ENCODE results near the gene COL6A1. TPM values are rescaled to one million over a fixed set of nuclear protein-coding genes. Genes with fewer than 3 reads are reported as not detected.
A peak's percentile ranks its signal among the peaks of the same experiment; 100 is the strongest.
"Not testable (repeated sequence)": the region's sequence is repeated elsewhere in the genome, so short reads cannot be mapped to it uniquely, and the experiment has no call there.

Gene COL6A1
- total RNA-seq, 1 experiment from 2014 or later, result 393 TPM

GRCh38 chr21:45945066-45945867, 36.3 kb upstream of the COL6A1 start:
- no peak for DNase-seq (ENCODE audit: low spot score)

DNA sequence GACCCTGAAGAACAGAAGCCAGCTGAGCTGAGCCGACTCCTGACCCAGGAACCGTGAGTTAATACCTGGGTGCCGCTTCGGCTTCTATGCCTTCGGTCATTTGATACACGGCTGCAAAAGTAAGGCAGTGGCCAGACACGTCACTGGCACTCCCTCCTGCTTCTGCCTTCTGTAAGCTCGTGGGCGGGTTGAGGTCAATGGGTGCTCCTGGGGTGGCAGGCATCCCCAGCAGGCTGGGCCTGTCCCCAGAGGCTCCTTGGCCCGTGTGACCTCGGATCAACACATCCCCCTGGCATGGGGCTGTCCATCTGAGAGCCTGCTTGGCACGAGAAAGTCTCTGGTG, 35.7 kb upstream of the COL6A1 start:
- DNase-seq (ENCODE audit: low spot score), result no peak

DNA sequence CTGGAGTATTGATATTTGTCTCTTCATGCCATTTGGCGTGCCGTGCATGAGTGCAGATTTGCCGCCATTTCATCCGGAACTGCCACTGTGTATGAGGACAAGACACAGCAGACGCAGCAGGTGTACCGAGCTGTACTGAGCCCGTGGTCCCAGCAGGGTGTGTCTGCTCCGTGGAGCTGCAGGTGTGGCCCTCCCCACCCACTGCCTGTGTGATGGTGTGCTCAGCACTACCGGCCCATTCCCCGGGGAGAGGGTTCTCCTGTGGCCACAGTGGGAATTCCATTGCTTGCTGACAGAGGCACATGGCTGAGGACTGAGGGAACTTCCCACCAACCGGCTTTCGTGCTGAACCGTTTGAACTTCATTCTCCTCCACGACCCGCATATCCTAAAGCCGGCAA, 34.3 kb upstream of the COL6A1 start:
- no peak for DNase-seq (ENCODE audit: low spot score)

- DNase-seq (ENCODE audit: low spot score), result no peak
Observed at GRCh38 chr21:45947716-45948255, 33.8 kb upstream of the COL6A1 start.

DNA sequence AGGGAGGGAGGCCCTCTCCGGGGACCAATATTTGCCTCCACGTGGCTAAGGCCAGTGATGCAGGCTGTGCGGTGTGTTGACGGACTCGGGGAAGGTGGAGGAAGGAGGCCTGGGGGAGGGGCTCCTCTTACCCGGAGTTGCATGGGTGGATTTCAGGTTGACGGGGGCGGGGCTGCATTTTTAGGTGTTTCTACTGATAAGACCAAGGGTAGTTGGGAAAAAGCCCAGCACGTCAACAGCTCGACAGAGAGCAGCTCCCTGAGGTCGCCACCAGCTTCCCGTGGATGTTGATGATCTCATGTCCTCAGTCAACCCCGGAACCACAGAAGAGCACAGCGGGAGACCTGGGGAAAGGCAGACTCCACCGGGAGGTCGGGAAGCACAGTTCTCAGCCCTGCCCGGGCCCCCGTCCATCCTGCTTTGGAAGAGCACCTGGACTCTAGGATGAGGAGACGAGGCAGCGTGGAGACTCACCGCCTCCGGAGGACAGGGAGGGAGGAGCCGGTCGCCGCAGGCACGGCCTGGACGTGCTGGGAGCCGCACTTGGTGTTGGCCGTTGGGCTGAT, 32.9 kb upstream of the COL6A1 start:
- DNase-seq (ENCODE audit: low spot score), result peak; percentile 53

DNA sequence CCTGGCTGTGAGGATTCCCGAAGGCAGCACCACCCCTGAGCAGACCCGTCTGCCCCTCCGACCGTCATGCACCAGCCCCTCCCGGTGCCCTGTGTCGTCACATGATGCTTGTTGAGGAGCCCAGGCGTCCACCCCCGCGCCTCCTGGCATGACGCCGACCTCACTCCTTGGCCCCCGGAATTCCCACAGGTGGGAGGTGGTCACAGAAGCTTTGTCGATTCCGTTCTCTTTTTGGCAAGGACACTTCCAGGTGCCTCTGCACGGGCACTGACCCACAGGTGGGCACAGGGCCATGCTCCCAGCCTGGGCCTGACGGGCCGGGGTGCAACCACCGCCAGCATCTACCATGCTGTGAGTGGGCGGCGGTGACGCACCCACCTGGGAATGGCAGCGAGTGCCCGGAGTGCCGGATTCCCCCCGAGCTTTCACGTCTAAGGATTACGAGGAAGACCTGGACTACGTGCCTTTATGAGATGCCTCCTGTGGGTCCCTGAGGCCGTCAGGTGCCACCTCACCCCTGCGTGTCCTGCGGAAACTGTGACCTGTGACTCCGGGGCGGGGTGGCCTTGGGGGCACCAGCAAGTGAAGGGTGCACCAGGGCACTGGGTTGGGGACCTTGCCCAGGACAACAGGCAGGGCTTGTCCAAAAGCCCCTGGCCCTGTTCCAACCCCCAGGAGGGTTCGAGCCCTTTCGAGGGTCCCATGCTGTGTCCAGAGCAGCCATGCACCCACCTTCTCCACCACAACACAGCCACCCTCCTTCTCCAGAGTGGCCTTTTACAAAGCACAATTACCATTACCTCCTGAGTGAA, 31.4 kb upstream of the COL6A1 start:
- no peak for DNase-seq (ENCODE audit: low spot score)

- DNase-seq (ENCODE audit: low spot score), result peak; percentile 60
Observed at GRCh38 chr21:45950740-45951515, 30.6 kb upstream of the COL6A1 start.

DNA sequence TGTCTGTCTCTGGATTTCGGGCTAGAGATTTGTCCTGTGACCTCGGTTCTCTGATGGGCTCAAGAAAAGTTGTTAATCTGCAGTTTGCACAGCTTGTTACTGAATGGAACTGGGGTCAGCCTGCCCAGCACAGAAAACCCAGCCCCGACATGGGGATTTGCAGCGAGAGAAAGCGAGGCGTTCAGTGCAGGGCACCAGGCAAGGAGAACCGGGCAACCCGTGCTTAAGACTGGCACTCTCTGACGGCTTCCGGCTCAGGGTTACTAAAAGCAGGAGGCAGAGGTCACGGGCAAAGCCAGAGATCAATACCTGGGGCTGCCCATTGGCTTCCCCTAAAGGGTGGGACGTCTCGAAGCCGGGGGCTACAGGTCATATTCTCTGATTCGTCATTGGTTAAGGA, 29.9 kb upstream of the COL6A1 start:
- no peak for DNase-seq (ENCODE audit: low spot score)

GRCh38 chr21:45952527-45952926, 29.0 kb upstream of the COL6A1 start:
- DNase-seq (ENCODE audit: low spot score), result not testable (repeated sequence)

DNA sequence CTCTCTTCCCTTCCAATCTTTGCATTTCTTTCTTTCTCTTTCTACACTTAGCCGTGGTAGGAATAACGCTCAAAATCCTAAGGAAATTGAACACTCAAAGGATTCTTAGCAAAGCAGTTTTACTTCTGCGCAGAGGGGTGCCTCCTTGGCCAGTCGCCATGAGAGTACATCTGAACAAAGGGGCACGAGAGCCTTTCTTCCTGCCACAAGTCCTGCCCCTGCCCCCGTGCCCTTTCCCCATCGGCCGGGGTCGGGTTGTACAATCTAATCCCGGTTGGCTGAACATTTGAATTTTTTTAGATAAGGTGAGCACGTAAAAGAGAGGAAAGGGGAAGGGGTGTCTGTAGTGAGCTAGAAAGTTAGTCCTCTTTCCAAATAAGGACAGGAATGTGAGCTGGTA, 28.6 kb upstream of the COL6A1 start:
- DNase-seq (ENCODE audit: low spot score), result no peak

GRCh38 chr21:45954261-45954660, 27.3 kb upstream of the COL6A1 start:
- no peak for DNase-seq (ENCODE audit: low spot score)

DNA sequence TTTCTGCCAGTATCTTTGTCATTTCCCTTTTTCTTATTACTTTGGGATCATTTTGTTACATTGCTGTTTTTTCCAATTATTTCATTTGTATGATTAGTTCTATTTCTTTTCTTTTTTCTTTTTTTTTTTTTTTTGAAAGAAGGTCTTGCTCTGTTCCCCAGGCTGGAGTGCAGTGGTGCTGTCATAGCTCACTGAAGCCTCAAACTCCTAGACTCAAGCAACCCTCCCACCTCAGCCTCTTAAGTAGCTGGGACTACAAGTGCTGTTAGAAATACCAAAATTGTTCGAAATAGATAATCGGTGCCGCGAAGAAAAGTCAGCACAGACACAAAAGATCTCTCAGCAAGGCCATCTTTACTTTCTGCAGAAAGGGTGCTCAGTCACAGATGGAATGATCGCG, 26.6 kb upstream of the COL6A1 start:
- DNase-seq (ENCODE audit: low spot score), result no peak

DNA sequence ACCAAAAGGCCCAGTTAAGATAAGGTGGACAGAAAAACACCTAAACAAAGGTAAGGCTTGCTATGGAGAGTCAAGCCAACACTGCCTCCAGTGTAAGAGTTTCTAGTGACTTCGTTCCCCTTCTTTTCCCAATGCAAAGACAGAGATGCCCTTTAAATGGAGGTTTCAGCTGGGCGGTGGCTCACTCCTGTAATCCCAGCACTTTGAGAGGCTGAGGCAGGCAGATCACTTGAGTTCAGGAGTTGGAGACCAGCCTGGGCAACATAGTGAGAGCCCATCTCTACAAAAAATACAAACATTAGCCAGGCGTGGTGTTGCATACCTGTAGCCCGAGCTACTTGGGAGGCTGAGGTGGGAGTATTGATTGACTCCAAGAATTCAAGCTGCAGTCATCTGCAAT, 24.0 kb upstream of the COL6A1 start:
- DNase-seq (ENCODE audit: low spot score), result no peak

DNA sequence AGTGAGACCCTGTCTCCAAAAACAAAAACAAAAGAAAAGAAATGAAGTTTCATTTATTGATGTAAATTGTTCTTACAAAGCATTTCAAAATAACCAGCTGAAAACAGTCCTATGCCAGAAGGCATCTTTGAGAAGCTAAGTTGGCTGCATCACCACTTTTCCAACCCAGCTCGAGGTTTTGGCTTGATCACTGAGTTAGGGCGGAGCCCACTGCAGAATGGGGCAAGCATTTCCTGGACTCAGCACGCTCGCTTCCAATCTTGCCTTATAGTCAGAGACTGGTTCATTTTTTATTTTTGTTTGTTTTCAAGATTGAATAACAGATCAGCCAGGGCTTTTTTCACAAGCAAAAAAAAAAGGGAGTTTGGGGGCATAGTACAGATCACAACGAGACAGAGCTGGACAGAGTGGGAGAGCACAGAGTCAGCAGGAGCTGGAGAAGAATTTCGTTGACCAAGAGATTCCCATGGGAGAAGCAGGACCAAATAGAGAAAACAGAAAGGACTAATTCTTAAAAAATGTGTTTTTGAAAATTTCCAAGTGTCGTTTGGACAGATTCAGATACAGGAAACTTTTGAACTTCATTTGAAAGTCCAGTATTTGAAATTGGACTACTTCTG, 23.5 kb upstream of the COL6A1 start:
- DNase-seq (ENCODE audit: low spot score), result no peak

DNA sequence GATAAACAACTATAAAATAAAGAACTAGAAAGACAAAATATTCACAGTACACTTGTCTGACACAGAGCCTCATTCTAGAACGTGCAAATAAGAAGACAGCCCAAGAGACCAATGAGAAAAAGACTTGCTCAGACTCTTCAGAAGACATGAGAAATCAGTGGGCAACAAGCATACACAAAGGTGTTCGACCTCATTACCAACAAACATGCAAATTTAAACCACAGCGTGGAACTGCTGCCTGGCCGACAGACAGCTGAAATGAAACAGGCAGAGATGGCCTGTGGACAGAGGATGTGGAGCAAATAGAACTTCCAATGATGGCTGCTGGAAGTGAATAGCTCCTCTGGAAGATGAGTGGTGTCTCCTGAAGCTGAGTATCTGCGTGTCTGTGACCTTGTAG, 22.4 kb upstream of the COL6A1 start:
- DNase-seq (ENCODE audit: low spot score), result no peak

GRCh38 chr21:45959779-45960390, 21.7 kb upstream of the COL6A1 start:
- no peak for DNase-seq (ENCODE audit: low spot score)

DNA sequence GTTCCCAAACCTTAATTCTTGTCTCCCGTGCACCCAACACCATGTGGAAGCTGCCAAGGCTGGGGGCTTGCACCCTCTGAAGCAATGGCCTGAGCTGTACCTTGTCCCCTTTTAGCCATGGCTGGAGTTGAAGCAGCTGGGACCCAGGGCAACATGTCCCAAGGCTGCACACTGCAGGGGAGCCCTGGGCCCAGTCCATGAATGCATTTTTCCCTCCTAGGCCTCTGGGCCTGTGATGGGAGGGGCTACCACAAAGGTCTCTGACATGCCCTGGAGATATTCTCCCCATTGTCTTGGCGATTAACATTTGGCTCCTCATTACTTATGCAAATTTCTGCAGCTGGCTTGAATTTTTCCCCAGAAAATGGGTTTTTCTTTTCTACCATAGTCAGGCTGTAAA, 20.2 kb upstream of the COL6A1 start:
- not testable (repeated sequence) for DNase-seq (ENCODE audit: low spot score)

- DNase-seq (ENCODE audit: low spot score), result no peak
Observed at GRCh38 chr21:45962531-45963231, 18.9 kb upstream of the COL6A1 start.

DNA sequence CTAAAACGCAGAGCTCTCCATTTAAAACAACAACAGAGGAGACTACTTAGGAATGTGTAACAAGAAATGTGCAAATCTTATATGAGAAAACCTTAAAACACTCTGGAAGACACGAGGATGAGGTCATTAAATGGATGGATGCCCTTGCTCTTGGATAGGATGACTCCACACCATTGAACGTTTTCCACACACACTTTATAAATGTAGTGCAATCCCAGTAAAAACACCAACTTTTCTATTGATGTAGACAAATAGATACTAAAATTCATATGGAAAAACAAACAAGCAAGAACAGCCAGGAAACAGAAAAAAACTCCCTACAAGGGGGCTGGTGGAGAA, 18.4 kb upstream of the COL6A1 start:
- no peak for DNase-seq (ENCODE audit: low spot score)

DNA sequence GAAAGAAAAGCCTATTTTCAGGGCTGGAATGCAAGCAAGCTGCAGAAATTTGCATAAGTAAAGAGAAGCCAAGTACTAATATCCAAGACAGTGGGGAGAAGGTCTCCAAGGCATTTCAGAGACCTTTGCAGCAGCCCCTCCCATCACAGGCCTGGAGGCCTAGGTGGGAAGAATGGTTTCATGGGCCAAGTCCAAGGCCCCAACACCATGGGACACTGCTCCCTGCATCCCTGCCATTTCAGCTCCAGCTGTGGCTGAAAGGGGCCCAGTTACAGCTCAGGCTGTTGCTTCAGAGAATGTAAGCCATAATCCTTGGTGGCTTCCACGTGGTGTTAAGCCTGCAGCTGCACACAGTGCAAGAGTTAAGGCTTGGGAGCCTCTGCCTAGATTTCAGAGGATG, 16.9 kb upstream of the COL6A1 start:
- no peak for DNase-seq (ENCODE audit: low spot score)

Measured in A172 (cell line).